ENCODE results near the gene PELI3. TPM values are rescaled to one million over a fixed set of nuclear protein-coding genes. Genes with fewer than 3 reads are reported as not detected.

PELI3 gene
- total RNA-seq, 1 donor from 2014 or later: 7.7 TPM

- TF ChIP-seq CTCF (IDR thresholded peaks at IDR 0.05; ENCODE audit: partially characterized antibody, unreplicated experiment): no peak
- Mint-ChIP-seq H3K27ac (ENCODE audit: unreplicated experiment) (no peak overlapping the region), H3K36me3 (ENCODE audit: unreplicated experiment) (no peaks in the 10 kb centered on the region), H3K4me1 (ENCODE audit: low read depth, unreplicated experiment) (no peaks in the 10 kb centered on the region), H3K9me3 (ENCODE audit: unreplicated experiment) (no peaks in the 10 kb centered on the region), H3K4me3 (ENCODE audit: unreplicated experiment) (no peak overlapping the region), H3K27me3 (ENCODE audit: unreplicated experiment) (no peaks in the 10 kb centered on the region)
- no peak for DNase-seq
These were observed 56.9 kb downstream of the PELI3 start for GRCh38 chr11:66523611-66524010.

- H3K9me3 Mint-ChIP-seq (ENCODE audit: unreplicated experiment): no peaks in the 10 kb centered on the region
- no peak for DNase-seq
- H3K36me3 Mint-ChIP-seq (ENCODE audit: unreplicated experiment): no peaks in the 10 kb centered on the region
- no peak overlapping the region for H3K4me3 Mint-ChIP-seq (ENCODE audit: unreplicated experiment)
- no peaks in the 10 kb centered on the region for H3K4me1 Mint-ChIP-seq (ENCODE audit: low read depth, unreplicated experiment)
- H3K27ac Mint-ChIP-seq (ENCODE audit: unreplicated experiment): no peak overlapping the region
- TF ChIP-seq CTCF (IDR thresholded peaks at IDR 0.05; ENCODE audit: partially characterized antibody, unreplicated experiment): no peak
- H3K27me3 Mint-ChIP-seq (ENCODE audit: unreplicated experiment): no peaks in the 10 kb centered on the region
These were observed 57.8 kb downstream of the PELI3 start for GRCh38 chr11:66524304-66525040.

Other genes starting within 250 kb of the PELI3 start
- 127 TPM for gene KLC2, start 209.2 kb upstream of the PELI3 start, total RNA-seq (ENCODE audit: unreplicated experiment)
- gene RAB1B, start 198.3 kb upstream of the PELI3 start, total RNA-seq (ENCODE audit: unreplicated experiment): 85.4 TPM
- 61.3 TPM for gene CNIH2, start 188.7 kb upstream of the PELI3 start, total RNA-seq (ENCODE audit: unreplicated experiment)
- 115 TPM for gene YIF1A, start 177.8 kb upstream of the PELI3 start, total RNA-seq (ENCODE audit: unreplicated experiment)
- gene TMEM151A, start 175.0 kb upstream of the PELI3 start, total RNA-seq (ENCODE audit: unreplicated experiment): 19.2 TPM
- gene CD248, start 149.9 kb upstream of the PELI3 start, total RNA-seq (ENCODE audit: unreplicated experiment): 11.4 TPM
- gene RIN1, start 130.5 kb upstream of the PELI3 start, total RNA-seq (ENCODE audit: unreplicated experiment): 1.9 TPM
- gene BRMS1, start 121.8 kb upstream of the PELI3 start, total RNA-seq (ENCODE audit: unreplicated experiment): 44.0 TPM
- gene B4GAT1, start 119.3 kb upstream of the PELI3 start, total RNA-seq (ENCODE audit: unreplicated experiment): 42.7 TPM
- gene SLC29A2, start 95.1 kb upstream of the PELI3 start, total RNA-seq (ENCODE audit: unreplicated experiment): 2.8 TPM
- 0.78 TPM for gene NPAS4, start 45.9 kb upstream of the PELI3 start, total RNA-seq (ENCODE audit: unreplicated experiment)
- gene MRPL11, start 28.1 kb upstream of the PELI3 start, total RNA-seq (ENCODE audit: unreplicated experiment): 27.5 TPM
- gene DPP3, start 13.5 kb downstream of the PELI3 start, total RNA-seq (ENCODE audit: unreplicated experiment): 72.0 TPM
- 37.3 TPM for gene BBS1, start 43.7 kb downstream of the PELI3 start, total RNA-seq (ENCODE audit: unreplicated experiment)
- 11.5 TPM for gene ZDHHC24, start 79.1 kb downstream of the PELI3 start, total RNA-seq (ENCODE audit: unreplicated experiment)
- gene ACTN3, start 80.0 kb downstream of the PELI3 start, total RNA-seq (ENCODE audit: unreplicated experiment): 2.0 TPM
- gene CTSF, start 101.7 kb downstream of the PELI3 start, total RNA-seq (ENCODE audit: unreplicated experiment): 31.1 TPM
- gene CCDC87, start 126.2 kb downstream of the PELI3 start, total RNA-seq (ENCODE audit: unreplicated experiment): 0.51 TPM
- 65.1 TPM for gene CCS, start 126.3 kb downstream of the PELI3 start, total RNA-seq (ENCODE audit: unreplicated experiment)
- gene RBM14, start 149.7 kb downstream of the PELI3 start, total RNA-seq (ENCODE audit: unreplicated experiment): 89.2 TPM
- gene RBM4, start 171.8 kb downstream of the PELI3 start, total RNA-seq (ENCODE audit: unreplicated experiment): 244 TPM
- gene RBM4B, start 211.0 kb downstream of the PELI3 start, total RNA-seq (ENCODE audit: unreplicated experiment): 61.2 TPM